H1 (cell line): ENCODE measurements around the gene CPD. TPM values are rescaled to one million over a fixed set of nuclear protein-coding genes. Genes with fewer than 3 reads are reported as not detected.
A peak's percentile ranks its signal among the peaks of the same experiment; 100 is the strongest.

ENCODE experiments used
- CTCF ChIA-PET: fragments of 300-600 bp; sonication (Branson Sonifier 250); formaldehyde crosslinking; loops from one replicate; lab custom pipeline; 2021; ENCODE audit not compliant: partially characterized antibody; lab: Charles Lee
- POLR2A ChIA-PET: fragments of 300-600 bp; sonication (Branson Sonifier 250); formaldehyde crosslinking; loops from one replicate; lab custom pipeline; 2021; ENCODE audit warnings: inconsistent platforms; ENCODE audit not compliant: partially characterized antibody; lab: Charles Lee
- DNase-seq, 2 experiments: peaks; one replicate each; pipeline versions ENCODE4 v3.0.0 to v3.0.0-alpha.2; 2010 to 2022; ENCODE audit warnings: low spot score in 2 of 2, low read depth in 1 of 2, mixed read lengths in 1 of 2
- FAIRE-seq: peaks from 2 replicates; lab custom pipeline; 2011; peaks lifted over from hg19 to GRCh38; lab: Jason Lieb, UNC
- H2AFZ ChIP-seq: 2 replicates; pipeline ENCODE4 v1.8.1; 2012; ENCODE audit warnings: low read length, inconsistent platforms
- H2AK5ac ChIP-seq: 2 replicates; pipeline ENCODE4 v1.6.1; 2013; ENCODE audit warnings: low read depth, low read length
- H2BK120ac ChIP-seq: replicated peaks from 2 replicates; pipeline ENCODE3; 2013; ENCODE audit warnings: low read depth, low read length, inconsistent platforms
- H2BK12ac ChIP-seq: 2 replicates; pipeline ENCODE4 v1.6.1; 2013; ENCODE audit warnings: low read depth, low read length
- H2BK15ac ChIP-seq: 2 replicates; pipeline ENCODE4 v1.6.1; 2013; ENCODE audit warnings: low read length
- H2BK20ac ChIP-seq: 2 replicates; pipeline ENCODE4 v1.6.1; 2013; ENCODE audit warnings: low read length
- H2BK5ac ChIP-seq: 2 replicates; pipeline ENCODE4 v1.6.1; 2013; ENCODE audit warnings: low read depth, low read length
- H3K14ac ChIP-seq: 2 replicates; pipeline ENCODE4 v1.6.1; 2013; ENCODE audit warnings: inconsistent platforms; ENCODE audit not compliant: insufficient read length
- H3K18ac ChIP-seq: 2 replicates; pipeline ENCODE4 v1.6.1; 2013; ENCODE audit warnings: low read length; ENCODE audit errors: extremely low read depth
- H3K23ac ChIP-seq: 2 replicates; pipeline ENCODE4 v1.6.1; 2013; ENCODE audit warnings: inconsistent platforms; ENCODE audit not compliant: insufficient read length
- H3K23me2 ChIP-seq: 2 replicates; pipeline ENCODE4 v1.6.1; 2013; ENCODE audit warnings: low read depth, low read length
- H3K27ac ChIP-seq: 2 replicates; pipeline ENCODE4 v1.6.1; 2011; ENCODE audit warnings: low read depth, low read length, inconsistent platforms
- H3K27me3 ChIP-seq, 4 experiments: replicated peaks in 1 of 4; 1 replicate in 1 of 4; 2 replicates in 3 of 4; pipeline versions ENCODE4 v1.6.1 to v1.8.1; 2011 to 2013; ENCODE audit warnings: low read length in 3 of 4, mild to moderate bottlenecking in 3 of 4, inconsistent platforms in 2 of 4, mixed read lengths in 2 of 4, moderate library complexity in 1 of 4; ENCODE audit not compliant: control insufficient read depth in 3 of 4, insufficient read depth in 3 of 4; ENCODE audit errors: extremely low read depth in 1 of 4
- H3K36me3 ChIP-seq, 4 experiments: 2 replicates each; pipeline versions ENCODE4 v1.6.1 to v1.8.1; 2011 to 2013; ENCODE audit warnings: mild to moderate bottlenecking in 4 of 4, low read length in 3 of 4, moderate library complexity in 2 of 4, control low read depth in 1 of 4, inconsistent platforms in 1 of 4; ENCODE audit not compliant: insufficient read depth in 4 of 4, control insufficient read depth in 2 of 4
- H3K4ac ChIP-seq: replicated peaks from 2 replicates; pipeline ENCODE3; 2013; ENCODE audit warnings: low read length, low read depth, mixed read lengths, inconsistent platforms; ENCODE audit not compliant: insufficient read length
- H3K4me1 ChIP-seq, 4 experiments: replicated peaks in 1 of 4; 1 replicate in 1 of 4; 2 replicates in 3 of 4; pipeline versions ENCODE4 v1.6.1 to v1.8.1; 2011 to 2013; ENCODE audit warnings: low read length in 3 of 4, inconsistent platforms in 2 of 4, mixed read lengths in 1 of 4; ENCODE audit not compliant: insufficient read depth in 4 of 4, control insufficient read depth in 3 of 4
- H3K4me2 ChIP-seq, 2 experiments: 2 replicates each; pipeline versions ENCODE4 v1.6.1 to v1.8.1; 2011 to 2013; ENCODE audit warnings: low read depth in 2 of 2, low read length in 2 of 2, control low read depth in 1 of 2, inconsistent platforms in 1 of 2, mild to moderate bottlenecking in 1 of 2; ENCODE audit not compliant: insufficient read depth in 1 of 2
- H3K4me3 ChIP-seq, 4 experiments: fragments of 200-600, 300-600 bp in 1 of 4; sonication (generic), shearing (Covaris generic), sonication (Bioruptor Twin) in 1 of 4; 2 replicates each; pipeline versions ENCODE4 v1.5.1 to v1.8.1; 2011 to 2016; ENCODE audit warnings: low read length in 4 of 4, low read depth in 3 of 4, control low read depth in 2 of 4, inconsistent platforms in 2 of 4, mild to moderate bottlenecking in 2 of 4, mixed read lengths in 1 of 4, moderate library complexity in 1 of 4; ENCODE audit not compliant: insufficient read depth in 2 of 4; ENCODE audit errors: extremely low read depth in 1 of 4
- H3K56ac ChIP-seq: replicated peaks from 2 replicates; pipeline ENCODE3; 2013; ENCODE audit warnings: low read depth, mild to moderate bottlenecking, mixed read lengths, low read length, inconsistent platforms; ENCODE audit not compliant: insufficient read length
- H3K79me1 ChIP-seq: 2 replicates; pipeline ENCODE4 v1.6.1; 2013; ENCODE audit warnings: low read depth, low read length, control low read depth
- H3K79me2 ChIP-seq, 2 experiments: 2 replicates each; pipeline versions ENCODE4 v1.6.1 to v1.8.1; 2012 to 2013; ENCODE audit warnings: low read length in 2 of 2, mild to moderate bottlenecking in 2 of 2, inconsistent platforms in 1 of 2; ENCODE audit not compliant: insufficient read depth in 2 of 2, control insufficient read depth in 1 of 2
- H3K9ac ChIP-seq, 4 experiments: replicated peaks in 1 of 4; 1 replicate in 1 of 4; 2 replicates in 3 of 4; pipeline versions ENCODE4 v1.6.1 to v1.8.1; 2011 to 2013; ENCODE audit warnings: low read depth in 3 of 4, low read length in 3 of 4, control low read depth in 2 of 4, mild to moderate bottlenecking in 2 of 4, moderate library complexity in 2 of 4, inconsistent platforms in 1 of 4; ENCODE audit errors: extremely low read depth in 1 of 4
- H3K9me3 ChIP-seq, 2 experiments: 2 replicates each; pipeline versions ENCODE4 v1.6.1 to v1.8.1; 2012 to 2013; ENCODE audit warnings: mild to moderate bottlenecking in 2 of 2, moderate library complexity in 2 of 2, control low read depth in 1 of 2, inconsistent platforms in 1 of 2, low read depth in 1 of 2, low read length in 1 of 2, mixed read lengths in 1 of 2; ENCODE audit not compliant: insufficient read depth in 2 of 2
- H4K20me1 ChIP-seq, 2 experiments: replicated peaks in 1 of 2; 2 replicates each; pipeline versions ENCODE3 to v1.8.1; 2011 to 2013; ENCODE audit warnings: inconsistent platforms in 2 of 2, low read length in 2 of 2, mild to moderate bottlenecking in 1 of 2; ENCODE audit not compliant: insufficient read depth in 2 of 2, control insufficient read depth in 1 of 2
- H4K5ac ChIP-seq: 2 replicates; pipeline ENCODE4 v1.6.1; 2013; ENCODE audit warnings: low read length, low read depth, mixed read lengths, inconsistent platforms; ENCODE audit not compliant: insufficient read length
- H4K8ac ChIP-seq: 2 replicates; pipeline ENCODE4 v1.8.0; 2013; ENCODE audit warnings: mild to moderate bottlenecking, moderate library complexity, low read length, inconsistent platforms; ENCODE audit not compliant: insufficient read depth; ENCODE audit errors: extremely low read depth
- H4K91ac ChIP-seq: replicated peaks from 2 replicates; pipeline ENCODE3; 2013; ENCODE audit warnings: low read length, mixed read lengths, inconsistent platforms; ENCODE audit not compliant: insufficient read length
- SUZ12 ChIP-seq: fragments of 200-600 bp; sonication (generic); IDR thresholded peaks from 2 replicates; pipeline ENCODE4 v1.6.1; 2012; ENCODE audit warnings: mild to moderate bottlenecking, inconsistent platforms, low read length, moderate library complexity, mixed read lengths
- WGBS, 2 experiments: shearing (Covaris generic) in 1 of 2; methylation state at CpG; one replicate each; pipeline versions ENCODE4 v1.1.6 to v1.1.7; 2013 to 2015; ENCODE audit warnings: low lambda C conversion rate in 2 of 2, mixed read lengths in 2 of 2, inconsistent platforms in 1 of 2, low coverage in 1 of 2, missing lambda C conversion rate in 1 of 2; ENCODE audit not compliant: insufficient replicate concordance in 2 of 2, insufficient coverage in 1 of 2, insufficient read length in 1 of 2; ENCODE audit errors: extremely low coverage in 1 of 2, missing lambda C conversion rate in 1 of 2; 5-methylcytosine and 5-hydroxymethylcytosine counted together
- polyA plus RNA-seq, 7 experiments: library from polyadenylated mRNA; depleted of rRNA in 3 of 7; stranded (reverse) in 5 of 7; unstranded in 2 of 7; fragments of >200 nt in 5 of 7; fragments of 200-250 nt in 2 of 7; gene quantifications; 1 replicate in 5 of 7; 2 replicates in 1 of 7; 4 replicates in 1 of 7; pipeline versions ENCODE4 v1.2.1 to v1.2.3, GENCODE V29; 2011 to 2013; ENCODE audit warnings: missing spikeins in 2 of 7, mixed read lengths in 2 of 7
- total RNA-seq: library from RNA; stranded (reverse); fragmentation: NEBNext Ultra II Directional; extraction: Animal tissue kit (Norgen Biotek cat#: 25700); gene quantifications from 2 replicates; pipeline ENCODE4 v1.2.1, GENCODE V29; 2021
- TF ChIP-seq, protein P1 (sequence below): IDR thresholded peaks from 2 replicates; pipeline ENCODE4 v1.6.1; 2011; ENCODE audit warnings: low read length, improper control_type of control experiment

Gene CPD
- total and polyA plus RNA-seq, 2 of the 8 experiments (the other 6 are each of a cell fraction or from before 2014, with no cell fraction given) = 8.6 to 46.2 TPM

GRCh38 chr17:30377574-30378240 lies 1.0 kb upstream of the CPD start:
- no peak for FAIRE-seq
- CTCF ChIA-PET = interaction anchor here (0.9 to 1.5 kb wide), 3 partner anchors 10 to 273 kb away, joined by 3 to 6 read pairs (median 5); no protein-coding TSS in a partner anchor

More at GRCh38 chr17:30377574-30378240, 1.0 kb upstream of the CPD start:
- H3K79me2 ChIP-seq = peaks cover 0 to 24% of the 10 kb centered on the region in 2 experiments; a peak in 2 of 4 replicates
- H3K4me1 ChIP-seq = peaks cover 3 to 4% (median 3%) of the 10 kb centered on the region in 4 experiments; a peak in 5 of 7 replicates
- H3K79me1 ChIP-seq = no peaks in the 10 kb centered on the region
- no peak overlapping the region for H2BK20ac ChIP-seq
- H2AFZ ChIP-seq = peak overlapping the region; percentile 77; the same call in 1 of the 2 replicates
- 0 out of 2 replicates have a peak overlapping the region, but pooled peaks have one; percentile 46 for H2BK15ac ChIP-seq
- no peaks in the 10 kb centered on the region for H3K36me3 ChIP-seq
- peak overlapping the region; percentile 76 for H2BK12ac ChIP-seq
- H3K9ac ChIP-seq = no peak overlapping the region
- H3K14ac ChIP-seq = no peak overlapping the region
- POLR2A ChIA-PET = interaction anchor here (2.1 kb wide), 1 partner anchor 9 kb away, joined by 5 read pairs; no protein-coding TSS in a partner anchor
- H3K4me3 ChIP-seq = peak overlapping the region in 3 of 4 experiments; percentile 64 to 85 (median 76); a peak in 4 of 8 replicates
- H2AK5ac ChIP-seq = no peak overlapping the region
- no peak overlapping the region for H3K27ac ChIP-seq
- H2BK120ac ChIP-seq = no peak overlapping the region
- H3K4ac ChIP-seq = no peak overlapping the region
- no peak overlapping the region for H3K23ac ChIP-seq
- WGBS, 2 experiments = 66% methylated on average over 11 of the region's 11 CpGs; no CpG with 5 or more reads in 1 of the 2 experiments
- no peaks in the 10 kb centered on the region for H3K9me3 ChIP-seq
- no peak overlapping the region for H4K91ac ChIP-seq
- peaks cover 10 to 15% of the 10 kb centered on the region in 2 experiments for H4K20me1 ChIP-seq
- peak overlapping the region; percentile 86 to 88 for H3K4me2 ChIP-seq
- no peak for DNase-seq
- H3K56ac ChIP-seq = no peak overlapping the region
- no peak overlapping the region for H3K18ac ChIP-seq
- H3K27me3 ChIP-seq = peaks cover 5 to 26% (median 20%) of the 10 kb centered on the region in 4 experiments
- H4K5ac ChIP-seq = no peak overlapping the region
- TF ChIP-seq SUZ12 = peak; percentile 33; the same call in 1 of the 2 replicates
- TF ChIP-seq, protein P1, sequence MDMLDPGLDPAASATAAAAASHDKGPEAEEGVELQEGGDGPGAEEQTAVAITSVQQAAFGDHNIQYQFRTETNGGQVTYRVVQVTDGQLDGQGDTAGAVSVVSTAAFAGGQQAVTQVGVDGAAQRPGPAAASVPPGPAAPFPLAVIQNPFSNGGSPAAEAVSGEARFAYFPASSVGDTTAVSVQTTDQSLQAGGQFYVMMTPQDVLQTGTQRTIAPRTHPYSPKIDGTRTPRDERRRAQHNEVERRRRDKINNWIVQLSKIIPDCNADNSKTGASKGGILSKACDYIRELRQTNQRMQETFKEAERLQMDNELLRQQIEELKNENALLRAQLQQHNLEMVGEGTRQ = no peak
- peaks cover 10% of the 10 kb centered on the region for H3K23me2 ChIP-seq
- H4K8ac ChIP-seq = no peak overlapping the region
- no peak overlapping the region for H2BK5ac ChIP-seq
